OCI-LY1 (cell line): Measurements from ENCODE around the gene RPL28.

ENCODE experiments used
- H2AFZ ChIP-seq: fragments of 200-600 bp; sonication (generic), shearing (Covaris generic); 2 replicates; pipeline ENCODE4 v1.6.0; 2014; ENCODE audit warnings: antibody characterized with exemption, mild to moderate bottlenecking, low read length
- H3F3A ChIP-seq: fragments of 200-600 bp; sonication (generic), shearing (Covaris generic); 2 replicates; pipeline ENCODE4 v1.6.0; 2014; ENCODE audit warnings: mild to moderate bottlenecking, antibody characterized with exemption, low read length, moderate library complexity; ENCODE audit not compliant: insufficient read depth
- H3K27ac ChIP-seq: fragments of 200-600 bp; sonication (generic); 2 replicates; pipeline ENCODE4 v1.5.1; 2014; ENCODE audit warnings: low read length, mixed run types, mild to moderate bottlenecking, low read depth; ENCODE audit not compliant: poor library complexity, severe bottlenecking
- H3K27me3 ChIP-seq: fragments of 200-600 bp; sonication (generic); 2 replicates; pipeline ENCODE4 v1.6.0; 2014; ENCODE audit warnings: antibody characterized with exemption, mild to moderate bottlenecking, low read length, moderate library complexity; ENCODE audit not compliant: insufficient read depth
- H3K36me3 ChIP-seq: fragments of 200-600 bp; sonication (generic); 2 replicates; pipeline ENCODE4 v1.6.1; 2014; ENCODE audit warnings: mild to moderate bottlenecking, antibody characterized with exemption, low read length, moderate library complexity, mixed read lengths; ENCODE audit not compliant: insufficient read depth
- H3K4me1 ChIP-seq: fragments of 200-600 bp; sonication (generic); 2 replicates; pipeline ENCODE4 v1.5.1; 2014; ENCODE audit warnings: mild to moderate bottlenecking, low read length, moderate library complexity; ENCODE audit not compliant: insufficient read depth, severe bottlenecking
- H3K4me2 ChIP-seq: fragments of 200-600 bp; sonication (generic), shearing (Covaris generic); 2 replicates; pipeline ENCODE4 v1.6.1; 2014; ENCODE audit warnings: low read length
- H3K4me3 ChIP-seq: fragments of 200-600 bp; sonication (generic); 2 replicates; pipeline ENCODE4 v1.5.1; 2014; ENCODE audit warnings: low read length, low read depth, mild to moderate bottlenecking, mixed read lengths; ENCODE audit not compliant: poor library complexity, severe bottlenecking
- H3K79me2 ChIP-seq: fragments of 200-600 bp; shearing (Covaris generic); 2 replicates; pipeline ENCODE4 v1.6.1; 2016; ENCODE audit warnings: mixed run types, low read length, mixed read lengths; ENCODE audit not compliant: insufficient read depth
- H3K9ac ChIP-seq: fragments of 200-600 bp; sonication (generic), shearing (Covaris generic); 2 replicates; pipeline ENCODE4 v1.6.1; 2014; ENCODE audit warnings: mild to moderate bottlenecking, low read length, mixed read lengths
- H3K9me2 ChIP-seq: fragments of 200-600 bp; sonication (generic), shearing (Covaris generic); 2 replicates; pipeline ENCODE4 v1.6.1; 2014; ENCODE audit warnings: low read depth, mild to moderate bottlenecking, low read length, mixed read lengths
- H3K9me3 ChIP-seq: fragments of 200-600 bp; shearing (Covaris generic); 2 replicates; pipeline ENCODE4 v1.6.1; 2014; ENCODE audit warnings: low read length, mixed read lengths
- H4K20me1 ChIP-seq: fragments of 200-600 bp; sonication (generic), shearing (Covaris generic); 2 replicates; pipeline ENCODE4 v1.6.0; 2016; ENCODE audit warnings: mild to moderate bottlenecking, low read length; ENCODE audit not compliant: insufficient read depth
- EZH2 ChIP-seq: fragments of 200-600 bp; sonication (generic), shearing (Covaris generic); IDR thresholded peaks from 2 replicates; pipeline ENCODE4 v1.8.0; 2017; ENCODE audit warnings: borderline replicate concordance, mixed run types, mild to moderate bottlenecking, antibody characterized with exemption, low read length, moderate library complexity, mixed read lengths
- TF ChIP-seq, protein P1 (sequence below): fragments of 200-600 bp; sonication (generic), shearing (Covaris generic); IDR thresholded peaks from 2 replicates; pipeline ENCODE4 v1.5.1; 2017; ENCODE audit warnings: mild to moderate bottlenecking, antibody characterized with exemption, low read length, moderate library complexity, mixed read lengths

Gene RPL28

DNA sequence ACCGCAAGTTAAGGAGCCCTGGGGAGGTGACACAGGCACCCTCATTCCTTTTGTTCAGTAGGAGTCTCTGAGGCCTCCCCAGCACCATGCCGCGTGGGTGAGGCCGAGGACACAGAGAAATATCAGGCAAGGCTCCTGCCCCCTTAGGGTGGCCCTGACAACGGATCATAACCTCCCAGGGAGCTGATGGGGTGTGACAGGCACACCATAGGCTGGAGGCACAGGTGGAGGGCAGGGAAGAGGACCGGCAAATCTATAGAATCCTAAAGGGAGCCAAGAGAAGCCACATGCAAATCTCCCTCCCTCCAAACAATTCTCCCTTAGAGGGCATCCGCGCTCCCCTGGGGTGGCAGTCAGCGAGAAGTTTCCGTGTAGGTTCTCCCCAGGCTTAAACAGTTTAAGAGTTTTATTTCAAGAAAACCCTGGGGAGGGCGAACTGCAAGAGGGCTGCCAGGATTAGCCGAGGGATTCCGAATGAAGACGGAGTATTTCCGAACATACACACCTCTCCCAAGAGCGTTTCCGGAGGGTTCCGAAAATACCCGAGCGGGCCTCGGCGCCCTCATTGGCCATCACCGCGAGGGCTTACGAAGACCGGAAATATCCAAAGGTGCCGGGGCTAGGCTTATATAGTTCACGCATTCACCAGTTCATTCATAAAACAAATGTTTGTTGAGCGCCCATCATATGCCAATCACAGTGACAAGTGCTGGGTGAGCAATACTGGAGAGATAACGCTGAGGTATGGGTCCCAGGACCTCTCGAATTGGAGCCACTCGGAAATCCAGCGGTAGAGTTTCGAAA is 610 bp upstream of the RPL28 start:
- Histone ChIP-seq H3F3A (no peaks in the 10 kb centered on the region), H3K79me2 (no peaks in the 10 kb centered on the region), H3K4me1 (peaks cover 47% of the 10 kb centered on the region), H3K27ac (peak overlapping the region; percentile 92), H3K9me2 (no peaks in the 10 kb centered on the region), H3K36me3 (peaks cover 43% of the 10 kb centered on the region), H3K4me2 (peak overlapping the region; percentile 93), H3K9me3 (no peaks in the 10 kb centered on the region), H4K20me1 (no peaks in the 10 kb centered on the region), H3K9ac (peak overlapping the region; percentile 88), H3K27me3 (no peaks in the 10 kb centered on the region), H2AFZ (no peak overlapping the region), H3K4me3 (peak overlapping the region; percentile 94)
- TF ChIP-seq, protein P1, sequence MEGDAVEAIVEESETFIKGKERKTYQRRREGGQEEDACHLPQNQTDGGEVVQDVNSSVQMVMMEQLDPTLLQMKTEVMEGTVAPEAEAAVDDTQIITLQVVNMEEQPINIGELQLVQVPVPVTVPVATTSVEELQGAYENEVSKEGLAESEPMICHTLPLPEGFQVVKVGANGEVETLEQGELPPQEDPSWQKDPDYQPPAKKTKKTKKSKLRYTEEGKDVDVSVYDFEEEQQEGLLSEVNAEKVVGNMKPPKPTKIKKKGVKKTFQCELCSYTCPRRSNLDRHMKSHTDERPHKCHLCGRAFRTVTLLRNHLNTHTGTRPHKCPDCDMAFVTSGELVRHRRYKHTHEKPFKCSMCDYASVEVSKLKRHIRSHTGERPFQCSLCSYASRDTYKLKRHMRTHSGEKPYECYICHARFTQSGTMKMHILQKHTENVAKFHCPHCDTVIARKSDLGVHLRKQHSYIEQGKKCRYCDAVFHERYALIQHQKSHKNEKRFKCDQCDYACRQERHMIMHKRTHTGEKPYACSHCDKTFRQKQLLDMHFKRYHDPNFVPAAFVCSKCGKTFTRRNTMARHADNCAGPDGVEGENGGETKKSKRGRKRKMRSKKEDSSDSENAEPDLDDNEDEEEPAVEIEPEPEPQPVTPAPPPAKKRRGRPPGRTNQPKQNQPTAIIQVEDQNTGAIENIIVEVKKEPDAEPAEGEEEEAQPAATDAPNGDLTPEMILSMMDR = no peak
- no peak for TF ChIP-seq EZH2

GRCh38 chr19:55386493-55386971 is 800 bp downstream of the RPL28 start:
- Histone ChIP-seq H3K79me2 (no peaks in the 10 kb centered on the region), H3K4me2 (peak overlapping the region; percentile 89), H3K9ac (peak overlapping the region; percentile 96), H3K27me3 (no peaks in the 10 kb centered on the region), H3K4me3 (peak overlapping the region; percentile 94), H2AFZ (no peak overlapping the region), H3K4me1 (peaks cover 47% of the 10 kb centered on the region), H4K20me1 (no peaks in the 10 kb centered on the region), H3F3A (no peaks in the 10 kb centered on the region), H3K9me2 (no peaks in the 10 kb centered on the region), H3K9me3 (no peaks in the 10 kb centered on the region), H3K27ac (peak overlapping the region; percentile 46), H3K36me3 (peaks cover 52% of the 10 kb centered on the region)
- TF ChIP-seq, protein P1 = no peak
- no peak for TF ChIP-seq EZH2

- Histone ChIP-seq H3K27me3 (no peaks in the 10 kb centered on the region), H3K9me3 (no peaks in the 10 kb centered on the region), H3K4me3 (peak overlapping the region; percentile 94), H3K9me2 (no peaks in the 10 kb centered on the region), H2AFZ (no peak overlapping the region), H3K4me1 (peaks cover 47% of the 10 kb centered on the region), H4K20me1 (no peaks in the 10 kb centered on the region), H3F3A (no peaks in the 10 kb centered on the region), H3K36me3 (peaks cover 52% of the 10 kb centered on the region), H3K79me2 (no peaks in the 10 kb centered on the region), H3K9ac (peak overlapping the region; percentile 96), H3K4me2 (peak overlapping the region; percentile 89), H3K27ac (no peak overlapping the region)
- no peak for TF ChIP-seq EZH2
- TF ChIP-seq, protein P1 = no peak
Measured at GRCh38 chr19:55387736-55388497, 2.2 kb downstream of the RPL28 start.
